HepG2 (cell line): ENCODE results near the gene MT1A. TPM values are rescaled to one million over a fixed set of nuclear protein-coding genes. Genes with fewer than 3 reads are reported as not detected.

Source experiments
- ARNT ChIP-seq: fragments of 450-650 bp; IDR thresholded peaks from 2 replicates; pipeline ENCODE4 v1.6.1; 2017
- CBX1 ChIP-seq: IDR thresholded peaks from one replicate; pipeline ENCODE4 v1.6.1; 2016; ENCODE audit warnings: antibody characterized with exemption, low read depth
- CC2D1A ChIP-seq: sonication (generic); formaldehyde crosslinking; IDR thresholded peaks from 2 replicates; pipeline ENCODE4 v1.8.1; 2023; ENCODE audit warnings: mild to moderate bottlenecking, missing genetic modification reagents
- CERS6 ChIP-seq: sonication (generic); formaldehyde crosslinking; IDR thresholded peaks from 2 replicates; pipeline ENCODE4 v1.5.0; 2020; ENCODE audit warnings: missing genetic modification reagents
- MEIS2 ChIP-seq: sonication (generic); formaldehyde crosslinking; IDR thresholded peaks from 2 replicates; pipeline ENCODE4 v1.9.0; 2021; ENCODE audit warnings: mild to moderate bottlenecking, missing genetic modification reagents
- PRDM10 ChIP-seq: sonication (generic); formaldehyde crosslinking; IDR thresholded peaks from 2 replicates; pipeline ENCODE4 v1.4.0; 2020; ENCODE audit warnings: low read depth, missing genetic modification reagents
- RBM39 ChIP-seq: fragments of 200-400 bp; formaldehyde crosslinking; IDR thresholded peaks from one replicate; pipeline ENCODE4 v1.6.1; 2018; ENCODE audit warnings: antibody characterized with exemption, mild to moderate bottlenecking, low read depth, low read length; ENCODE audit not compliant: poor library complexity, severe bottlenecking
- SAP130 ChIP-seq: IDR thresholded peaks from 2 replicates; pipeline ENCODE4 v1.6.1; 2016; ENCODE audit warnings: low read depth
- UBTF ChIP-seq: sonication (generic); formaldehyde crosslinking; IDR thresholded peaks from 2 replicates; pipeline ENCODE4 v1.4.0; 2020; ENCODE audit warnings: mild to moderate bottlenecking, missing genetic modification reagents
- ZNF550 ChIP-seq: sonication (generic); formaldehyde crosslinking; IDR thresholded peaks from 2 replicates; pipeline ENCODE4 v1.4.0; 2020; ENCODE audit warnings: mild to moderate bottlenecking, missing genetic modification reagents, borderline replicate concordance
- polyA plus RNA-seq, 8 experiments: library from polyadenylated mRNA; depleted of rRNA in 3 of 8; stranded (reverse) in 7 of 8; unstranded in 1 of 8; fragments of >200 nt; fragmentation: Illumina TruSeq in 4 of 8; extraction: Trizol in 4 of 8; gene quantifications; 2 replicates each; pipeline versions ENCODE4 v1.2.1 to v1.2.3, GENCODE V29; 2011 to 2016; ENCODE audit warnings: low read depth in 4 of 8, missing spikeins in 1 of 8, mixed read lengths in 1 of 8; ENCODE audit not compliant: insufficient read depth in 1 of 8
- total RNA-seq, 5 experiments: library from RNA; depleted of rRNA; stranded (reverse); fragments of >200 nt; fragmentation: Illumina TruSeq; extraction: Trizol; gene quantifications; 2 replicates each; pipeline ENCODE4 v1.2.3, GENCODE V29; 2016; ENCODE audit warnings: low read depth in 1 of 5
- TF ChIP-seq, protein P1 (sequence below), 2 experiments: fragments of 450-650 bp in 1 of 2; sonication (generic) in 1 of 2; formaldehyde crosslinking in 1 of 2; IDR thresholded peaks; 2 replicates each; pipeline versions ENCODE4 v1.6.1 to v1.8.0; 2016 to 2022; ENCODE audit warnings: antibody characterized with exemption in 1 of 2, mild to moderate bottlenecking in 1 of 2, missing genetic modification reagents in 1 of 2

Gene MT1A
- total and polyA plus RNA-seq, 2 of the 13 experiments (the other 11 are each of a cell fraction or from before 2014, with no cell fraction given) = 8.3 to 10.4 TPM

GRCh38 chr16:56681939-56682702, 43.7 kb downstream of the MT1A start, which contains the start of gene MT1X (continued):
- peak; percentile 79; the same call in 1 of the 2 replicates for TF ChIP-seq UBTF
- peak; percentile 88; the same call in 1 of the 2 replicates for TF ChIP-seq CC2D1A (CRISPR knock-in tag)
- peak; percentile 90 for TF ChIP-seq RBM39
- TF ChIP-seq CBX1 = no peak
- TF ChIP-seq SAP130 (CRISPR knock-in tag) = peak; percentile 72
- 0 out of 2 replicates have a peak, but pooled peaks have one; percentile 66 for TF ChIP-seq CERS6 (CRISPR knock-in tag)
- peak; percentile 56 for TF ChIP-seq MEIS2
- no peak for TF ChIP-seq ARNT
- TF ChIP-seq PRDM10 (CRISPR knock-in tag) = peak; percentile 67; the same call in 1 of the 2 replicates
- TF ChIP-seq, protein P1, sequence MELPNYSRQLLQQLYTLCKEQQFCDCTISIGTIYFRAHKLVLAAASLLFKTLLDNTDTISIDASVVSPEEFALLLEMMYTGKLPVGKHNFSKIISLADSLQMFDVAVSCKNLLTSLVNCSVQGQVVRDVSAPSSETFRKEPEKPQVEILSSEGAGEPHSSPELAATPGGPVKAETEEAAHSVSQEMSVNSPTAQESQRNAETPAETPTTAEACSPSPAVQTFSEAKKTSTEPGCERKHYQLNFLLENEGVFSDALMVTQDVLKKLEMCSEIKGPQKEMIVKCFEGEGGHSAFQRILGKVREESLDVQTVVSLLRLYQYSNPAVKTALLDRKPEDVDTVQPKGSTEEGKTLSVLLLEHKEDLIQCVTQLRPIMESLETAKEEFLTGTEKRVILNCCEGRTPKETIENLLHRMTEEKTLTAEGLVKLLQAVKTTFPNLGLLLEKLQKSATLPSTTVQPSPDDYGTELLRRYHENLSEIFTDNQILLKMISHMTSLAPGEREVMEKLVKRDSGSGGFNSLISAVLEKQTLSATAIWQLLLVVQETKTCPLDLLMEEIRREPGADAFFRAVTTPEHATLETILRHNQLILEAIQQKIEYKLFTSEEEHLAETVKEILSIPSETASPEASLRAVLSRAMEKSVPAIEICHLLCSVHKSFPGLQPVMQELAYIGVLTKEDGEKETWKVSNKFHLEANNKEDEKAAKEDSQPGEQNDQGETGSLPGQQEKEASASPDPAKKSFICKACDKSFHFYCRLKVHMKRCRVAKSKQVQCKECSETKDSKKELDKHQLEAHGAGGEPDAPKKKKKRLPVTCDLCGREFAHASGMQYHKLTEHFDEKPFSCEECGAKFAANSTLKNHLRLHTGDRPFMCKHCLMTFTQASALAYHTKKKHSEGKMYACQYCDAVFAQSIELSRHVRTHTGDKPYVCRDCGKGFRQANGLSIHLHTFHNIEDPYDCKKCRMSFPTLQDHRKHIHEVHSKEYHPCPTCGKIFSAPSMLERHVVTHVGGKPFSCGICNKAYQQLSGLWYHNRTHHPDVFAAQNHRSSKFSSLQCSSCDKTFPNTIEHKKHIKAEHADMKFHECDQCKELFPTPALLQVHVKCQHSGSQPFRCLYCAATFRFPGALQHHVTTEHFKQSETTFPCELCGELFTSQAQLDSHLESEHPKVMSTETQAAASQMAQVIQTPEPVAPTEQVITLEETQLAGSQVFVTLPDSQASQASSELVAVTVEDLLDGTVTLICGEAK (IDR thresholded peaks at IDR 0.05) = no peak
- TF ChIP-seq, protein P1 (CRISPR knock-in tag; IDR thresholded peaks at IDR 0.05) = peak; percentile 59; the same call in 1 of the 2 replicates
- no peak; the same call in 1 of the 2 replicates for TF ChIP-seq ZNF550 (CRISPR knock-in tag)
